Fibroblast of lung (primary cell): ENCODE data around the gene MYMK. TPM values are rescaled to one million over a fixed set of nuclear protein-coding genes. Genes with fewer than 3 reads are reported as not detected.

Source experiments
- DNase-seq, 2 donors: peaks; one replicate each; pipeline versions ENCODE4 v3.0.0 to v3.0.0-alpha.2; 2010; ENCODE audit warnings: low read depth in 2 of 2
- H2AFZ ChIP-seq: 2 replicates; pipeline ENCODE4 v1.5.1; 2012; ENCODE audit warnings: low read length, control low read depth, inconsistent platforms
- H3K27ac ChIP-seq: 2 replicates; pipeline ENCODE4 v1.5.1; 2011; ENCODE audit warnings: low read length, control low read depth; ENCODE audit not compliant: insufficient read depth
- H3K27me3 ChIP-seq: 2 replicates; pipeline ENCODE4 v1.5.1; 2011; ENCODE audit warnings: mild to moderate bottlenecking, low read length; ENCODE audit not compliant: control insufficient read depth, insufficient read depth
- H3K36me3 ChIP-seq: 2 replicates; pipeline ENCODE4 v1.5.1; 2011; ENCODE audit warnings: low read length; ENCODE audit not compliant: control insufficient read depth, insufficient read depth
- H3K4me1 ChIP-seq: 2 replicates; pipeline ENCODE4 v1.5.1; 2011; ENCODE audit warnings: low read length; ENCODE audit not compliant: control insufficient read depth, insufficient read depth; ENCODE audit errors: extremely low read depth
- H3K4me2 ChIP-seq: 2 replicates; pipeline ENCODE4 v1.5.1; 2011; ENCODE audit warnings: low read length, control low read depth; ENCODE audit not compliant: insufficient read depth; ENCODE audit errors: extremely low read depth
- H3K4me3 ChIP-seq, 4 experiments: fragments of 200-600 bp in 1 of 4; sonication (generic) in 1 of 4; replicated peaks in 1 of 4; 2 replicates each; pipeline ENCODE4 v1.5.1; 2011 to 2016; ENCODE audit warnings: low read length in 4 of 4, low read depth in 3 of 4, mild to moderate bottlenecking in 3 of 4, control low read depth in 2 of 4, inconsistent platforms in 1 of 4, mixed read lengths in 1 of 4; ENCODE audit not compliant: insufficient read depth in 1 of 4; ENCODE audit errors: control extremely low read depth in 1 of 4
- H3K79me2 ChIP-seq: 2 replicates; pipeline ENCODE4 v1.5.1; 2012; ENCODE audit warnings: mild to moderate bottlenecking, low read length, inconsistent platforms; ENCODE audit not compliant: control insufficient read depth, insufficient read depth
- H3K9ac ChIP-seq: 2 replicates; pipeline ENCODE4 v1.5.1; 2011; ENCODE audit warnings: mild to moderate bottlenecking, low read length, control low read depth; ENCODE audit not compliant: insufficient read depth
- H3K9me3 ChIP-seq: 2 replicates; pipeline ENCODE4 v1.5.1; 2012; ENCODE audit warnings: low read depth, low read length; ENCODE audit not compliant: control insufficient read depth, insufficient read depth
- H4K20me1 ChIP-seq: 2 replicates; pipeline ENCODE4 v1.5.1; 2011; ENCODE audit warnings: low read length; ENCODE audit not compliant: control insufficient read depth, insufficient read depth; ENCODE audit errors: extremely low read depth
- EZH2 ChIP-seq: IDR thresholded peaks from 2 replicates; pipeline ENCODE4 v1.5.1; 2012; ENCODE audit warnings: low read length, control low read depth, mild to moderate bottlenecking; ENCODE audit errors: missing control alignments
- polyA plus RNA-seq, 2 donors: library from polyadenylated mRNA; depleted of rRNA in 1 of 2; stranded (reverse) in 1 of 2; unstranded in 1 of 2; fragments of >200 nt; gene quantifications; 2 replicates each; pipeline ENCODE4 v1.2.1, GENCODE V29; 2011 to 2012; ENCODE audit warnings: missing spikeins in 1 of 2
- total RNA-seq: library from RNA; depleted of rRNA; stranded (reverse); fragments of >200 nt; gene quantifications from 2 replicates; pipeline ENCODE4 v1.2.1, GENCODE V29; 2014
- TF ChIP-seq, protein P1 (sequence below), 2 donors: IDR thresholded peaks in 1 of 2; conservative IDR thresholded peaks in 1 of 2; 1 replicate in 1 of 2; 2 replicates in 1 of 2; pipeline ENCODE4 v1.5.1; 2011 to 2012; ENCODE audit warnings: low read length in 2 of 2, control low read depth in 1 of 2, inconsistent platforms in 1 of 2, low read depth in 1 of 2, mild to moderate bottlenecking in 1 of 2

MYMK gene
- total and polyA plus RNA-seq, 2 donors (not counting 1 experiment from before 2014, with no cell fraction given) = not detected

DNA sequence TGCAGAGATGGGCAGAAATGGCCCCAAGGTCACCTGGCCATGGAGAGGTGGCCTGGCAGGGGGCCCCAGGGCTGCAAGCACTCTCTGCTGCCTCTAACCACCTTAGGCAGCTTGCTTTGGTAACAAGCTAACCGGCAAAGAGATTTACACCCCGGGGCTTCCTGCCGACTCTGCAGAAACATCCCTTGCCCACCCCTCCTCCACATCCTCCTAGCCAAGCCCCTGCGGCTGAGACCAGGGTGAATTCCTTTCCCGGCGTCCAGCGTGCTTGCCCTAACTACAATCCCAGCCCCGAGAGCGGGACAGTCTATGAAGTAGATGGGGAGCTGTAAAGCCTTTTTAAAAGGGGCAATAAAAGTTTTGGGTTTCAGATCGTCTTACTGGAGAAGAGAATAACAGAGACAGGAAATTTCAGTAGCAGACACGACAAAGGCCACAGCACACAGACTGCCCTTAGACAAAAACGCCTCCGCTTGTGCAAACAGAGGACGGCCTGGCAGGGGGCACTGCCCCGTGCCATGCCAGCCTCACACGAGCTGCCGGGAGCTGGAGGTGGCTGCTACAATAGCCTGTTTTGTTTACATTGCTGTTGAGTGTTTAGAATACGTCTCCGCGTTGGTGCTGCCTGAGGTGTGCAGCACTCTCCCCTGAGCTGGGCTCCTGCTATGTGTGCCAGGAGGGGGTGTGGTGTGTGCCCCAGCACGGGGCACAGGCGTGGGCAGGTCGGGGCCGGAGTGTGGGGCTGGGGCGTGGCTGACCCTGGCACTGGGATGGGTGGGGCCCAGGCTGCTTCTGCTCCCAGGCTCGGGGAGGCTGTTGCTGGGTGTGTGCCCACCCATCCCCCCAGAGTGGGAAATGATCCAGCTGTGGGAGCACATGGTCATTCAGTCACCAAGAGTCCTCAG lies 15.3 kb downstream of the MYMK start:
- Histone ChIP-seq H4K20me1 (no peaks in the 10 kb centered on the region), H3K27ac (no peak overlapping the region), H2AFZ (no peak overlapping the region), H3K27me3 (peaks cover 5% of the 10 kb centered on the region), H3K9me3 (peaks cover 3% of the 10 kb centered on the region), H3K9ac (no peak overlapping the region), H3K4me2 (peak overlapping the region; percentile 51), H3K36me3 (no peaks in the 10 kb centered on the region), H3K4me3 (no peak overlapping the region), H3K79me2 (no peaks in the 10 kb centered on the region), H3K4me1 (peaks cover 11% of the 10 kb centered on the region)
- TF ChIP-seq, protein P1, sequence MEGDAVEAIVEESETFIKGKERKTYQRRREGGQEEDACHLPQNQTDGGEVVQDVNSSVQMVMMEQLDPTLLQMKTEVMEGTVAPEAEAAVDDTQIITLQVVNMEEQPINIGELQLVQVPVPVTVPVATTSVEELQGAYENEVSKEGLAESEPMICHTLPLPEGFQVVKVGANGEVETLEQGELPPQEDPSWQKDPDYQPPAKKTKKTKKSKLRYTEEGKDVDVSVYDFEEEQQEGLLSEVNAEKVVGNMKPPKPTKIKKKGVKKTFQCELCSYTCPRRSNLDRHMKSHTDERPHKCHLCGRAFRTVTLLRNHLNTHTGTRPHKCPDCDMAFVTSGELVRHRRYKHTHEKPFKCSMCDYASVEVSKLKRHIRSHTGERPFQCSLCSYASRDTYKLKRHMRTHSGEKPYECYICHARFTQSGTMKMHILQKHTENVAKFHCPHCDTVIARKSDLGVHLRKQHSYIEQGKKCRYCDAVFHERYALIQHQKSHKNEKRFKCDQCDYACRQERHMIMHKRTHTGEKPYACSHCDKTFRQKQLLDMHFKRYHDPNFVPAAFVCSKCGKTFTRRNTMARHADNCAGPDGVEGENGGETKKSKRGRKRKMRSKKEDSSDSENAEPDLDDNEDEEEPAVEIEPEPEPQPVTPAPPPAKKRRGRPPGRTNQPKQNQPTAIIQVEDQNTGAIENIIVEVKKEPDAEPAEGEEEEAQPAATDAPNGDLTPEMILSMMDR (conservative IDR thresholded peaks at IDR 0.05 in 1 of 2, IDR thresholded peaks at IDR 0.05 in 1 of 2; ENCODE audit: low read depth in 1 of 2, low read length in 2 of 2) = no peak
- no peak for TF ChIP-seq EZH2
- DNase-seq = no peak

DNA sequence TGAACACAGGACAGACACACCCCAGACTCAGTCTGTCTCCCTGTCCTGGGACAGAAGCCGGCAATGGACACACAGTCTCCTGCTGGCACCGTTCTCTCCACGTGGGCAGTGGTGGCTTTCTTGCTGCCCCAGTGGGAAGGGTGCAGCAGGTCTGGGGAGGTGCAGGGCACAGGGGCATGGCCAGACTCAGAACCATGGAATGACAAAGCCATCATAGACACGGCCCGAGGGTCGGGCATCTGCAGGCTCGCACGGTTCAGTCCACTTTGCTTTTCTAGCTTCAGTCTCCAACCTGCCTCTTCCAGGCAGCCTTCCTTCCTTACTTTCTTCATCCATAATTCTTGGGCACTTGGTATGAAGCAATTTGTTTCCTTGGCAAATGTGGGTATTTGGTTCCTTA lies 16.7 kb downstream of the MYMK start:
- Histone ChIP-seq H3K27ac (no peak overlapping the region), H3K36me3 (no peaks in the 10 kb centered on the region), H3K9me3 (peaks cover 3% of the 10 kb centered on the region), H3K4me3 (no peak overlapping the region), H3K4me1 (peaks cover 11% of the 10 kb centered on the region), H3K4me2 (no peak overlapping the region), H4K20me1 (no peaks in the 10 kb centered on the region), H3K9ac (no peak overlapping the region), H3K79me2 (no peaks in the 10 kb centered on the region), H3K27me3 (peaks cover under 1% of the 10 kb centered on the region), H2AFZ (no peak overlapping the region)
- TF ChIP-seq, protein P1 (conservative IDR thresholded peaks at IDR 0.05 in 1 of 2, IDR thresholded peaks at IDR 0.05 in 1 of 2; ENCODE audit: low read depth in 1 of 2, low read length in 2 of 2) = no peak
- TF ChIP-seq EZH2 = no peak
- DNase-seq = no peak

DNA sequence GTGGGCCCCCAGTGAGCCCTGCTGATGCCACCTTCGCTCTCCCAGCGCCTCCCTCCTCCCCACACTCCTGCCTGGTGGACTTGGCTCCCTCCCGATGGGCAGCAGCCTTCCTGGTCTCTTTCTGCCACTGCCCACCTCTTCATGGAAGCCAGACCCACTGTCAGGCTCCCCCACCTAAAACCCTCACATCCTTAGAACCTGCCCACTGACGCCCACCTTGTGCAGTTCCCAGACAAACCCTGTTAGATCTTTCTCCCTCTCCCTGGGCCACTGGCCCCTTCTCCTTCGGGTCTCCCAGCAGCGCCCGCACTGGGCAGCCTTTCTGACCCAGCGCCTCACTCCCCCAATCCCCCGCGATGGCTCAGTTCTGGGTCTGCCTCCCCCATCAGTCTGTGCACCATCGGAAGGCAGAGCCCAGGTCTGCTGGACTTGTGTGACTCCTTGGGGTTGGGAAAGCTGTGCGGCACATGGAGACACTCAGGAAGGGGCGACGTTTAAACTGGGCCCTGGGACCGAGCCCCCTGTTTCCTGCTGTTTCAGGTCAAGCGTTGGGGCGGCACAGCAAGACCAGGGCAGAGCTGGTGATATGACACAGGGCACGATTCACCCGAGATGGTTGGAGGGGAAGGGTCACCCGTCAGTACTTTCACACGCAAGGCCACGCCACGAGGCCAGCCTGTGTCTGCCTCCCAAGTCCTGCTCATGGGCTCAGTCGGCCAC lies 17.4 kb downstream of the MYMK start:
- peak overlapping the region; percentile 64 for H3K4me2 ChIP-seq
- peak overlapping the region; percentile 61 for H3K27ac ChIP-seq
- no peak overlapping the region for H2AFZ ChIP-seq

More for the DNA sequence above, 17.4 kb downstream of the MYMK start:
- DNase-seq = no peak
- no peaks in the 10 kb centered on the region for H3K36me3 ChIP-seq
- H3K79me2 ChIP-seq = no peaks in the 10 kb centered on the region
- peaks cover 11% of the 10 kb centered on the region for H3K4me1 ChIP-seq
- no peak overlapping the region for H3K4me3 ChIP-seq
- H3K9me3 ChIP-seq = peaks cover 3% of the 10 kb centered on the region
- TF ChIP-seq, protein P1 (conservative IDR thresholded peaks at IDR 0.05 in 1 of 2, IDR thresholded peaks at IDR 0.05 in 1 of 2; ENCODE audit: low read depth in 1 of 2, low read length in 2 of 2) = no peak
- TF ChIP-seq EZH2 = no peak
- no peaks in the 10 kb centered on the region for H3K27me3 ChIP-seq
- no peak overlapping the region for H3K9ac ChIP-seq
- H4K20me1 ChIP-seq = no peaks in the 10 kb centered on the region
